PC-9 (cell line): ENCODE measurements around the gene RIMBP2. TPM values are rescaled to one million over a fixed set of nuclear protein-coding genes. Genes with fewer than 3 reads are reported as not detected.

Experiments used
- BruUV-seq: library from RNA; stranded (reverse); fragments of 400-500 nt; replicated peaks from 2 replicates; lab custom pipeline; 2021; lab: Mats Ljungman, UMichigan
- CTCF ChIA-PET: fragments of 300-600 bp; sonication (Branson Sonifier 250); formaldehyde crosslinking; loops from one replicate; lab custom pipeline; 2022; ENCODE audit warnings: antibody characterized with exemption; lab: Charles Lee
- POLR2A ChIA-PET: fragments of 300-600 bp; sonication (Branson Sonifier 250); formaldehyde crosslinking; loops from one replicate; lab custom pipeline; 2022; ENCODE audit warnings: antibody characterized with exemption; ENCODE audit not compliant: unreplicated experiment; lab: Charles Lee
- DNase-seq, 2 experiments: peaks; one replicate each; pipeline versions ENCODE4 v3.0.0 to v3.0.0-alpha.2; 2015 to 2022; ENCODE audit warnings: mixed read lengths in 1 of 2
- H2AFZ ChIP-seq: fragments of 200-600 bp; sonication (generic); 2 replicates; pipeline ENCODE4 v1.8.1; 2017; ENCODE audit warnings: antibody characterized with exemption
- H3F3A ChIP-seq: fragments of 200-600 bp; sonication (generic); 2 replicates; pipeline ENCODE4 v1.8.1; 2017; ENCODE audit warnings: antibody characterized with exemption, mild to moderate bottlenecking, low read depth; ENCODE audit not compliant: insufficient read depth
- H3K27ac ChIP-seq: fragments of 200-600 bp; sonication (generic); 2 replicates; pipeline ENCODE4 v1.6.1; 2016; ENCODE audit warnings: mixed run types
- H3K27me3 ChIP-seq: fragments of 200-600 bp; sonication (generic); 2 replicates; pipeline ENCODE4 v1.6.1; 2016; ENCODE audit warnings: low read depth, mixed run types; ENCODE audit not compliant: insufficient read depth
- H3K36me3 ChIP-seq: fragments of 200-600 bp; sonication (generic); 2 replicates; pipeline ENCODE4 v1.6.1; 2016; ENCODE audit warnings: low read depth, mixed run types
- H3K4me1 ChIP-seq: fragments of 200-600 bp; sonication (generic); replicated peaks from 2 replicates; pipeline ENCODE4 v1.6.1; 2016; ENCODE audit warnings: mixed run types; ENCODE audit not compliant: insufficient read depth
- H3K4me2 ChIP-seq: fragments of 200-600 bp; sonication (generic); 2 replicates; pipeline ENCODE4 v1.6.1; 2017; ENCODE audit warnings: mixed run types
- H3K4me3 ChIP-seq: fragments of 200-600 bp; sonication (generic); 2 replicates; pipeline ENCODE4 v1.6.1; 2016; ENCODE audit warnings: mixed run types
- H3K79me2 ChIP-seq: fragments of 200-600 bp; sonication (generic); 2 replicates; pipeline ENCODE4 v1.6.1; 2017; ENCODE audit warnings: low read depth, mixed run types
- H3K9me2 ChIP-seq: fragments of 200-600 bp; sonication (generic); 2 replicates; pipeline ENCODE4 v1.8.1; 2017; ENCODE audit warnings: mild to moderate bottlenecking; ENCODE audit not compliant: insufficient read depth
- H3K9me3 ChIP-seq: fragments of 200-600 bp; sonication (generic); 2 replicates; pipeline ENCODE4 v1.8.1; 2016; ENCODE audit warnings: low read depth; ENCODE audit not compliant: insufficient read depth
- H4K20me1 ChIP-seq: fragments of 200-600 bp; sonication (generic); 2 replicates; pipeline ENCODE4 v1.8.1; 2017; ENCODE audit not compliant: insufficient read depth
- CTCF ChIP-seq: fragments of 200-600 bp; sonication (generic); conservative IDR thresholded peaks from 2 replicates; pipeline ENCODE4 v1.6.1; 2017; ENCODE audit warnings: mixed run types, antibody characterized with exemption, mild to moderate bottlenecking, moderate library complexity
- EZH2 ChIP-seq: fragments of 200-600 bp; sonication (generic); IDR thresholded peaks from 2 replicates; pipeline ENCODE4 v1.8.0; 2017; ENCODE audit warnings: antibody characterized with exemption, low read depth
- intact Hi-C: fragments of 100-400 bp; cut with micrococcal nuclease; formaldehyde crosslinking; loops from one replicate; pipeline ENCODE4 v1.10.0; 2022; ENCODE audit not compliant: unreplicated experiment
- total RNA-seq: library from RNA; stranded (reverse); gene quantifications from 2 replicates; pipeline ENCODE4 v1.2.3, GENCODE V29; 2021

RIMBP2 gene
- total RNA-seq, 1 experiment from 2014 or later, result not detected

- Histone ChIP-seq H3K4me1 (no peaks in the 10 kb centered on the region), H3K36me3 (no peaks in the 10 kb centered on the region), H3K9me3 (no peaks in the 10 kb centered on the region), H3K27me3 (peaks cover 35% of the 10 kb centered on the region), H3K27ac (no peak overlapping the region), H3F3A (no peaks in the 10 kb centered on the region), H3K4me3 (no peak overlapping the region), H3K4me2 (no peak overlapping the region), H4K20me1 (no peaks in the 10 kb centered on the region), H2AFZ (no peak overlapping the region), H3K9me2 (no peaks in the 10 kb centered on the region), H3K79me2 (no peaks in the 10 kb centered on the region)
- ChIA-PET CTCF (no interaction called here), POLR2A (no interaction called here)
- no peak for DNase-seq
- intact Hi-C loops, result no loop called here
- TF ChIP-seq EZH2 (no peak), CTCF (no peak)
- no TSS peak for BruUV-seq
Measured at GRCh38 chr12:130546494-130546893, 169.6 kb downstream of the RIMBP2 start.

GRCh38 chr12:130545475-130545874, 170.6 kb downstream of the RIMBP2 start:
- H3K27ac ChIP-seq, result no peak overlapping the region
- no peak overlapping the region for H2AFZ ChIP-seq
- no TSS peak for BruUV-seq
- ChIA-PET CTCF (no interaction called here), POLR2A (no interaction called here)
- no peaks in the 10 kb centered on the region for H3K4me1 ChIP-seq
- no peak for DNase-seq
- no peak overlapping the region for H3K4me3 ChIP-seq
- no peaks in the 10 kb centered on the region for H3K9me3 ChIP-seq
- no peaks in the 10 kb centered on the region for H3K9me2 ChIP-seq
- no peak overlapping the region for H3K4me2 ChIP-seq
- no peaks in the 10 kb centered on the region for H3K79me2 ChIP-seq
- intact Hi-C loops, result no loop called here
- H4K20me1 ChIP-seq, result no peaks in the 10 kb centered on the region
- TF ChIP-seq EZH2 (no peak), CTCF (no peak)
- H3K36me3 ChIP-seq, result no peaks in the 10 kb centered on the region
- peaks cover 38% of the 10 kb centered on the region for H3K27me3 ChIP-seq
- H3F3A ChIP-seq, result no peaks in the 10 kb centered on the region

- Histone ChIP-seq H3K4me3 (no peak overlapping the region), H3K36me3 (no peaks in the 10 kb centered on the region), H3K27ac (no peak overlapping the region), H3F3A (no peaks in the 10 kb centered on the region), H3K27me3 (peaks cover 9% of the 10 kb centered on the region), H3K4me1 (no peaks in the 10 kb centered on the region), H4K20me1 (no peaks in the 10 kb centered on the region), H3K79me2 (no peaks in the 10 kb centered on the region), H3K9me3 (no peaks in the 10 kb centered on the region), H3K9me2 (no peaks in the 10 kb centered on the region), H3K4me2 (no peak overlapping the region), H2AFZ (no peak overlapping the region)
- DNase-seq, result no peak
- no peak for TF ChIP-seq CTCF
- no peak for TF ChIP-seq EZH2
- intact Hi-C loops, result no loop called here
- CTCF ChIA-PET, result no interaction called here
- POLR2A ChIA-PET, result no interaction called here
- BruUV-seq, result no TSS peak
Measured at GRCh38 chr12:130540376-130540775, 175.7 kb downstream of the RIMBP2 start.
